ENCODE data around the gene PABPN1L. TPM values are rescaled to one million over a fixed set of nuclear protein-coding genes. Genes with fewer than 3 reads are reported as not detected.

Gene PABPN1L
- total RNA-seq, 1 experiment from 2014 or later, result not detected

GRCh38 chr16:88905563-88905962 is 39.1 kb upstream of the PABPN1L start:
- Histone ChIP-seq H3T11ph (ENCODE audit: low read length) (no peak overlapping the region), H3K14ac (ENCODE audit: insufficient read depth, low read length) (no peak overlapping the region), H3K27ac (ENCODE audit: insufficient read length, low read depth, low read length) (no peak overlapping the region), H4K8ac (replicated peaks; ENCODE audit: insufficient read length, low read depth, low read length) (no peak overlapping the region), H2BK15ac (ENCODE audit: low read depth, low read length) (no peak overlapping the region), H3K18ac (ENCODE audit: insufficient read length, low read depth, low read length) (no peak overlapping the region), H3K23me2 (ENCODE audit: insufficient read length, low read depth, low read length, poor library complexity, severe bottlenecking) (no peaks in the 10 kb centered on the region), H2BK20ac (ENCODE audit: low read depth, low read length, poor library complexity, severe bottlenecking) (no peak overlapping the region), H3K9me3 (ENCODE audit: control insufficient read depth, low read depth, low read length) (no peaks in the 10 kb centered on the region), H2BK120ac (ENCODE audit: low read depth, low read length, poor library complexity, severe bottlenecking) (no peak overlapping the region), H2AFZ (ENCODE audit: low read length) (no peak overlapping the region), H4K20me1 (ENCODE audit: control insufficient read depth, insufficient read depth, insufficient read length) (no peaks in the 10 kb centered on the region), H3K79me1 (ENCODE audit: insufficient read depth, low read depth, low read length, poor library complexity, severe bottlenecking) (no peaks in the 10 kb centered on the region), H3K9ac (ENCODE audit: extremely low read depth, insufficient read length, low read length) (no peak overlapping the region), H3K4ac (ENCODE audit: low read depth, low read length) (no peak overlapping the region), H3K23ac (ENCODE audit: insufficient read length, low read depth, low read length) (no peak overlapping the region), H2AK5ac (ENCODE audit: insufficient read length, low read length) (no peak overlapping the region), H3K79me2 (ENCODE audit: insufficient read depth, low read length) (no peaks in the 10 kb centered on the region), H4K91ac (ENCODE audit: insufficient read length, low read depth, low read length) (no peak overlapping the region), H3K4me1 (ENCODE audit: insufficient read depth, low read length) (no peaks in the 10 kb centered on the region), H4K5ac (ENCODE audit: insufficient read length, low read depth, low read length) (no peak overlapping the region), H2BK12ac (ENCODE audit: insufficient read length, low read depth, low read length) (no peak overlapping the region), H3K4me2 (ENCODE audit: insufficient read depth, insufficient read length, low read length) (no peak overlapping the region), H3K56ac (ENCODE audit: insufficient read length, low read depth, low read length) (no peak overlapping the region), H3K27me3 (ENCODE audit: insufficient read depth, low read length) (no peaks in the 10 kb centered on the region), H2BK5ac (ENCODE audit: insufficient read length, low read length) (no peak overlapping the region)
- WGBS (ENCODE audit: extremely low coverage, insufficient read length, low lambda C conversion rate), result no CpG with 5 or more reads among the region's 13 CpGs
- Mint-ChIP-seq H3K27ac (no peak overlapping the region), H3K27me3 (ENCODE audit: low read depth) (no peaks in the 10 kb centered on the region; the same call in none of the 2 replicates), H3K4me3 (no peak overlapping the region; a peak in 1 of 5 replicates), H3K4me1 (peaks cover 6 to 18% of the 10 kb centered on the region in 2 experiments; a peak in 3 of 4 replicates), H3K36me3 (ENCODE audit: insufficient read depth in 1 of 3, low read depth in 3 of 3) (no peaks in the 10 kb centered on the region), H3K9me3 (no peaks in the 10 kb centered on the region)
- DNase-seq, result peak; percentile 76
- TF ChIP-seq CTCF (conservative IDR thresholded peaks at IDR 0.05), result no peak
